Fibroblast of lung (primary cell): ENCODE results near the gene MBLAC1. TPM values are rescaled to one million over a fixed set of nuclear protein-coding genes. Genes with fewer than 3 reads are reported as not detected.

Experiments
- DNase-seq, 2 donors: peaks; one replicate each; pipeline versions ENCODE4 v3.0.0 to v3.0.0-alpha.2; 2010; ENCODE audit warnings: low read depth in 2 of 2
- H2AFZ ChIP-seq: 2 replicates; pipeline ENCODE4 v1.5.1; 2012; ENCODE audit warnings: low read length, control low read depth, inconsistent platforms
- H3K27ac ChIP-seq: 2 replicates; pipeline ENCODE4 v1.5.1; 2011; ENCODE audit warnings: low read length, control low read depth; ENCODE audit not compliant: insufficient read depth
- H3K27me3 ChIP-seq: 2 replicates; pipeline ENCODE4 v1.5.1; 2011; ENCODE audit warnings: mild to moderate bottlenecking, low read length; ENCODE audit not compliant: control insufficient read depth, insufficient read depth
- H3K36me3 ChIP-seq: 2 replicates; pipeline ENCODE4 v1.5.1; 2011; ENCODE audit warnings: low read length; ENCODE audit not compliant: control insufficient read depth, insufficient read depth
- H3K4me1 ChIP-seq: 2 replicates; pipeline ENCODE4 v1.5.1; 2011; ENCODE audit warnings: low read length; ENCODE audit not compliant: control insufficient read depth, insufficient read depth; ENCODE audit errors: extremely low read depth
- H3K4me2 ChIP-seq: 2 replicates; pipeline ENCODE4 v1.5.1; 2011; ENCODE audit warnings: low read length, control low read depth; ENCODE audit not compliant: insufficient read depth; ENCODE audit errors: extremely low read depth
- H3K4me3 ChIP-seq, 4 experiments: fragments of 200-600 bp in 1 of 4; sonication (generic) in 1 of 4; replicated peaks in 1 of 4; 2 replicates each; pipeline ENCODE4 v1.5.1; 2011 to 2016; ENCODE audit warnings: low read length in 4 of 4, low read depth in 3 of 4, mild to moderate bottlenecking in 3 of 4, control low read depth in 2 of 4, inconsistent platforms in 1 of 4, mixed read lengths in 1 of 4; ENCODE audit not compliant: insufficient read depth in 1 of 4; ENCODE audit errors: control extremely low read depth in 1 of 4
- H3K79me2 ChIP-seq: 2 replicates; pipeline ENCODE4 v1.5.1; 2012; ENCODE audit warnings: mild to moderate bottlenecking, low read length, inconsistent platforms; ENCODE audit not compliant: control insufficient read depth, insufficient read depth
- H3K9ac ChIP-seq: 2 replicates; pipeline ENCODE4 v1.5.1; 2011; ENCODE audit warnings: mild to moderate bottlenecking, low read length, control low read depth; ENCODE audit not compliant: insufficient read depth
- H3K9me3 ChIP-seq: 2 replicates; pipeline ENCODE4 v1.5.1; 2012; ENCODE audit warnings: low read depth, low read length; ENCODE audit not compliant: control insufficient read depth, insufficient read depth
- H4K20me1 ChIP-seq: 2 replicates; pipeline ENCODE4 v1.5.1; 2011; ENCODE audit warnings: low read length; ENCODE audit not compliant: control insufficient read depth, insufficient read depth; ENCODE audit errors: extremely low read depth
- EZH2 ChIP-seq: IDR thresholded peaks from 2 replicates; pipeline ENCODE4 v1.5.1; 2012; ENCODE audit warnings: low read length, control low read depth, mild to moderate bottlenecking; ENCODE audit errors: missing control alignments
- polyA plus RNA-seq, 2 donors: library from polyadenylated mRNA; depleted of rRNA in 1 of 2; stranded (reverse) in 1 of 2; unstranded in 1 of 2; fragments of >200 nt; gene quantifications; 2 replicates each; pipeline ENCODE4 v1.2.1, GENCODE V29; 2011 to 2012; ENCODE audit warnings: missing spikeins in 1 of 2
- total RNA-seq: library from RNA; depleted of rRNA; stranded (reverse); fragments of >200 nt; gene quantifications from 2 replicates; pipeline ENCODE4 v1.2.1, GENCODE V29; 2014
- TF ChIP-seq, protein P1 (sequence below), 2 donors: IDR thresholded peaks in 1 of 2; conservative IDR thresholded peaks in 1 of 2; 1 replicate in 1 of 2; 2 replicates in 1 of 2; pipeline ENCODE4 v1.5.1; 2011 to 2012; ENCODE audit warnings: low read length in 2 of 2, control low read depth in 1 of 2, inconsistent platforms in 1 of 2, low read depth in 1 of 2, mild to moderate bottlenecking in 1 of 2

The MBLAC1 gene
- total and polyA plus RNA-seq, 2 donors (not counting 1 experiment from before 2014, with no cell fraction given) = 0.75 to 2.5 TPM

DNA sequence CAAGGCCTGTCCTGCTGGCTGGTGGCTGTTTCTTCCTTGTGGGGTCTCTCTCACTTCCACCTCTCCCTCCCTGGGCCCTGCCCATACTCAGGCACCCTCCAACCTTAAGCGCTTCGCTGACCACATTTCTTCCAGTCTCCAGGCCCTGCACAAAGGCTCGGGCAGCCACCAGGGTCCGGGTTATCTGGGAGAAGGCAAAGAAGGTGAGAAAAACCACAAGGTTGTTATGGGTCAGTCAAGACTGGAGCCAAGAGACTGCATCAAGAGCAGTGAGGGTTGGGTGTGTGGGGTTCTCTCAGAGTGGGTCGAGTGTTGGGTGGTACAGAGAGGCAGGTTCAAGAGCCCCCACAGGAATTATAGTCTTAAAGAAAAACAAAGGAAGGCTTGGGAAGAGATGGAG is 47.8 kb downstream of the MBLAC1 start:
- Histone ChIP-seq H3K9me3 (no peaks in the 10 kb centered on the region), H2AFZ (no peak overlapping the region), H3K27me3 (no peaks in the 10 kb centered on the region), H3K36me3 (no peaks in the 10 kb centered on the region), H3K9ac (no peak overlapping the region), H3K79me2 (no peaks in the 10 kb centered on the region), H3K27ac (no peak overlapping the region), H4K20me1 (no peaks in the 10 kb centered on the region), H3K4me3 (no peak overlapping the region), H3K4me1 (no peaks in the 10 kb centered on the region), H3K4me2 (no peak overlapping the region)
- no peak for DNase-seq
- TF ChIP-seq, protein P1, sequence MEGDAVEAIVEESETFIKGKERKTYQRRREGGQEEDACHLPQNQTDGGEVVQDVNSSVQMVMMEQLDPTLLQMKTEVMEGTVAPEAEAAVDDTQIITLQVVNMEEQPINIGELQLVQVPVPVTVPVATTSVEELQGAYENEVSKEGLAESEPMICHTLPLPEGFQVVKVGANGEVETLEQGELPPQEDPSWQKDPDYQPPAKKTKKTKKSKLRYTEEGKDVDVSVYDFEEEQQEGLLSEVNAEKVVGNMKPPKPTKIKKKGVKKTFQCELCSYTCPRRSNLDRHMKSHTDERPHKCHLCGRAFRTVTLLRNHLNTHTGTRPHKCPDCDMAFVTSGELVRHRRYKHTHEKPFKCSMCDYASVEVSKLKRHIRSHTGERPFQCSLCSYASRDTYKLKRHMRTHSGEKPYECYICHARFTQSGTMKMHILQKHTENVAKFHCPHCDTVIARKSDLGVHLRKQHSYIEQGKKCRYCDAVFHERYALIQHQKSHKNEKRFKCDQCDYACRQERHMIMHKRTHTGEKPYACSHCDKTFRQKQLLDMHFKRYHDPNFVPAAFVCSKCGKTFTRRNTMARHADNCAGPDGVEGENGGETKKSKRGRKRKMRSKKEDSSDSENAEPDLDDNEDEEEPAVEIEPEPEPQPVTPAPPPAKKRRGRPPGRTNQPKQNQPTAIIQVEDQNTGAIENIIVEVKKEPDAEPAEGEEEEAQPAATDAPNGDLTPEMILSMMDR (conservative IDR thresholded peaks at IDR 0.05 in 1 of 2, IDR thresholded peaks at IDR 0.05 in 1 of 2; ENCODE audit: low read depth in 1 of 2, low read length in 2 of 2) = no peak

DNA sequence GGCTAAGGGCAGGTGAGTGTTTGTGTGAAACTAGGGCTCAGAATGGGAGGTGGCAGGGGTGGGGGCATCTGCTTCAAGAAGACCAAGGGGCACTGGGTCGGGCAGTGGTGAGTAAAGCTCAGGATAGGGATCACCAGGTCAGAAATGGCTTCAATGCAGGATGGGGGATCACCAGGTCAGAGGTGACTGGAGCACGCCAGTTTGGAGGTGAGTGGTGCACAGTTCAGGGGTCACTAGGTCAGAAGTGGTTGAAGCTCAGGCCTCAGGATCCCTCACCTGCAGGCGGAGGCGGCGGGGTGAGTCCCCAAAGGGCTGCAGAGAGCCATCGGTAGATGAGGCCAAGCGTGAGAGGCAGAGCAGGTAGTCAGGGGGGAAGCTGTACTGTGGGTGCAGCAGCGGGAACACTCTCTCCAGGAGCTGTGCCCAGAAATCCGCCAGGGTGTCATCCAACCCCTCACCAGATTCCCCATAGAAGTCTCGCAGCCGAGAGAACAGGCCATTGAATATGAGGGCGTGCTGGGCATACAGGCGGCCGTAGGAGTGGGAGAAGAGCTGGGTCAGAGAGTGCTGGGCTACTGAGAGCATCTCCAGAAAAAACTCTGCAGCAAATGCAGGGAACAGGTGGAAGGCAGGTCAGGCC is 48.6 kb downstream of the MBLAC1 start:
- Histone ChIP-seq H3K27ac (no peak overlapping the region), H3K9me3 (no peaks in the 10 kb centered on the region), H2AFZ (no peak overlapping the region), H3K79me2 (no peaks in the 10 kb centered on the region), H3K27me3 (no peaks in the 10 kb centered on the region), H4K20me1 (no peaks in the 10 kb centered on the region), H3K4me1 (no peaks in the 10 kb centered on the region), H3K4me3 (no peak overlapping the region), H3K4me2 (no peak overlapping the region), H3K36me3 (no peaks in the 10 kb centered on the region), H3K9ac (no peak overlapping the region)
- DNase-seq = no peak
- no peak for TF ChIP-seq EZH2
- TF ChIP-seq, protein P1 (conservative IDR thresholded peaks at IDR 0.05 in 1 of 2, IDR thresholded peaks at IDR 0.05 in 1 of 2; ENCODE audit: low read depth in 1 of 2, low read length in 2 of 2) = no peak

DNA sequence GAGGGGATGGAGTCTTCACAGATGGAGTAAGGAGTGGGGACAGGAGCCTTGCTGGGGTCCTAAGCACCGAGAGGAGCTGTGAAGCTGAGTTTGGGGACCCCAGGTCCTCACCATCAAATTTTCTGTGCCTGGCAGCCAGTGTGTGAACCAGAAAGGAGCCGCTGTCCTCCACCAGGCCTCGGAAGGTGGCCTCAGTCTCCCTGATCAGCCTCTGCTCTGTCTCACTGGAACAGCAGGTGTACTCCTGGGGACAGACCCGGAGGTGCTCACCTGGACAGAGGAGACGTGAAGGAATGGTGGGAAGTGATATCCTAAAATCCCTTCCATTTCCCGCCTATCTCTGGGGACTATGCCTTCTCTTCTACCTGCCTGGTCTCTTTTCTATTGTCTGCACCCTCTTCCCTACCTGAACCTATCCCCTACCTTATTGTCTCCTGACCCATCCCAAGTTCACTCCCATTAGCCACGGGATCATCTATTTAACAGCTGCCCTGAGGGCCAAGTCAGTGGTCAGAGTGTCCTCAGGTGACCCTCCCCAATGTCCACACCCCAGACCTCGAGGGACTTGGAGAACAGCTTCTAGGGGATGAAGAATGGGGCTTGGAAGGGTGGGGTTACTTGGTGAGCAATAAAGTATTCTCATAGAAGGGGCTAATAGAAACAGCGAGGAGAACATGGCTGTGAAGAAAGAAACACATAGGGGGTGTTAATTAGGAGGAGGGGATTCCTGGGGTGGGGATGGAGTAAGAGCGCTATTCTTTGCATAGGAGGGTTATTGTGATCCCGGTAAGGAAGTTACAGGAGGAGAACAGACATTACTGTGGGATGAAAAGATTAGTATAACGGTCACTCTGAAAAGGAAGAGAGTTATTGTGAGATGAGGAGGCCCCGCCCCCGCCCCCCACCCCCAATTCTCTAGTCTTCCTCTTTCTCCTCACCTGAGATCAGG is 49.6 kb downstream of the MBLAC1 start:
- no peak overlapping the region for H3K27ac ChIP-seq
- H2AFZ ChIP-seq = no peak overlapping the region
- H3K27me3 ChIP-seq = no peaks in the 10 kb centered on the region
- no peaks in the 10 kb centered on the region for H3K79me2 ChIP-seq
- H4K20me1 ChIP-seq = no peaks in the 10 kb centered on the region
- H3K4me2 ChIP-seq = peak overlapping the region; percentile 85
- no peaks in the 10 kb centered on the region for H3K4me1 ChIP-seq
- no peak for DNase-seq
- peak overlapping the region; percentile 70 to 78 (median 76) for H3K4me3 ChIP-seq
- H3K36me3 ChIP-seq = no peaks in the 10 kb centered on the region
- TF ChIP-seq, protein P1 (conservative IDR thresholded peaks at IDR 0.05 in 1 of 2, IDR thresholded peaks at IDR 0.05 in 1 of 2; ENCODE audit: low read depth in 1 of 2, low read length in 2 of 2) = no peak
- no peak for TF ChIP-seq EZH2
- H3K9me3 ChIP-seq = no peaks in the 10 kb centered on the region
- peak overlapping the region; percentile 68 for H3K9ac ChIP-seq
